SK-N-MC (cell line): ENCODE results near the gene PRKN.

ENCODE experiments used
- EZH2 ChIP-seq: fragments of 200-600 bp; sonication (generic); IDR thresholded peaks from one replicate; pipeline ENCODE4 v1.6.1; 2017; ENCODE audit warnings: antibody characterized with exemption
- FOXP2 ChIP-seq: optimal IDR thresholded peaks from 2 replicates; pipeline ENCODE3; 2011; ENCODE audit warnings: mild to moderate bottlenecking, moderate library complexity; ENCODE audit not compliant: insufficient read depth; ENCODE audit errors: extremely low read length, control extremely low read depth
- POLR2AphosphoS5 ChIP-seq: IDR thresholded peaks from 2 replicates; pipeline ENCODE4 v1.6.1; 2012; ENCODE audit warnings: mild to moderate bottlenecking, low read depth, low read length, borderline replicate concordance

GRCh38 chr6:162706232-162706631 is 21.3 kb downstream of the PRKN start:
- TF ChIP-seq EZH2 (no peak), POLR2AphosphoS5 (no peak), FOXP2 (no peak)
